ENCODE results near the gene PRRC2B.
"Not testable (repeated sequence)": the region's sequence is repeated elsewhere in the genome, so short reads cannot be mapped to it uniquely, and the experiment has no call there.

The PRRC2B gene

DNA sequence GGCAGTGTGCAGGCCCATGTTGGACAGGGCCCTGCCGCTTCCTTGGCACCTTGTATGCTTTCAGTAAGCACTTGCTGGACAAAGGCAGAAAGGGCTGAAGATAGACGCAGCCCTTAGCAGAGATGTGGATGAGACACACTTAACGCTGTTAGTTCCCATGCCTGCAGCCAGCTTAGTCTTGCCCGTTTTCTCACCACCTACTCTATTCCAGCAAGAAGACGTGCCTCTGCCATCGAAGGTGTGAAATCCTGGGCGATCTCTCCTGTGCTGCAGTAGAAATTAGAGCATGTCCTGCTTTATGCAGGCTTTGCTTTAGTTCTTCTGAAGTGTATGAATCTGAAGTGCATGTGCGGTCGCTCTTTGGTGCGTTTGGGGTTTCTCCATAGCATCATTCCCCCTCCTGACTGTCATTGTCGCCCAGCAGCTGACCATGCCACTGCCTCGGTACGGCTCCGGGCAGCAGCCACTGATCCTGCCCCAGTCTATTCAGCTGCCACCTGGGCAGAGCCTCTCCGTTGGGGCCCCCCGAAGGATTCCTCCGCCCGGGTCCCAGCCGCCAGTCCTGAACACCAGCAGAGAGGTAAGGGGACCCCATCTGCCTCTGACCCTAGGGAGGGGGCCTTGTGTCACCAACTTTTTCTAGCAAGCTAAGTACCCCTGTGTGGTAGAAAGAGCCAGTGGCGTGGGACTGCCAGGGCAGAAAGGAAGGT lies 97.3 kb downstream of the PRRC2B start:
- no peak for DNase-seq

GRCh38 chr9:131492070-131492469 lies 98.2 kb downstream of the PRRC2B start:
- DNase-seq: no peak

DNA sequence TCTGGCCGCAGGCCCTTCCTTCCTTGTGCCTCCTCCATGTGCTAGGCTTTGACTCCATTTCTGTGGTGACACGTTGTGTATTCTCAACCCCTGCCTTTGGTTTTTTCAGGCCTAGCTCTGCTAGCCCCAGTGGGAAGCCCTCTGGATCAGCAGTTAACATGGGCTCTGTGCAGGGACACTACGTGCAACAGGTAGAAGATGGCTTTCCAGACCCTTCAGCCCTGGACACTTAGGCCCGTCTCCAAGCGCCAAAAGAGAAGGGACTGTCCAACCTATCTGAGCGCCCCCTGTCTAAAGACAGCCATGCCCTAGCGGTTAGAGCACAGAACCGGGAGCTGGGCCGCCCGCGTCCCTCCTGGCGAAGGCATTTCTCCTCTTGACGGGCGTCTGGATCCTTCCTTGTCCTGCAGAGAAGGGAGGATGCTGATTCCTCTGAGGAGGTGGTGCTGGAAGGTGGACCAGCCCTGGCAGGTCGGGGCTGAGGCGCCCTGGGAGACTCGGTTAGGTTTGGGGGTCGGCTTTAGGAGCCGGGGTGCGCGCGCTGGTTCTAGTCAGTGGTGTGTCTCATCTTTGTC lies 100.5 kb downstream of the PRRC2B start:
- DNase-seq: no peak

- no peak for DNase-seq
Measured at GRCh38 chr9:131495785-131496184, 101.9 kb downstream of the PRRC2B start.

GRCh38 chr9:131496844-131497405 lies 103.0 kb downstream of the PRRC2B start:
- DNase-seq: no peak

DNA sequence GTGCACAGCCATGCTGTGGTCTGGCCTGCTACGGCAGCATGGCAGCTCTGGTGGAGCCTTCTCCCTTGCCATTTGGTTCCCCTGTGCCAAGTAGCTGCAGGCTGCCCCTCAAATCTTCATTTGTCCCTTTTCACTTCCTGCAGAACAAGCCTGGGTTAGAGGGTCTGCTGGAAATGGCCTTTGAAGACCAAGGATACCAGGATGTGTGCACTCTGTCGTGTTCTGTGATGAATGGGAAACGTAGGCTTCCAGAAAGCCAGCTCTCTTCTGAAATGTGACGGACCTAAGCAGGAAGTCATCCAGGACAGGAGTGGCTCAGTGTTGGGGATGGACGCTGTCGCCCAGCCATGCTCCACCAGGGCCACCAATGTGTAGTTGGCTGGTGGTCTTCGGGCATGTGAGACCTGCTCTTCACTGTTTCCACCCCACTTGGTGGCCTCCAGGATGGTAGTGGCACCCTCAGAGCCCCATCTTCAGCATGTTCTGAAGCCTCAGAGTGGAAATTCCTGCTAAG lies 105.4 kb downstream of the PRRC2B start:
- DNase-seq: no peak

GRCh38 chr9:131500377-131500776 lies 106.5 kb downstream of the PRRC2B start:
- no peak for DNase-seq

DNA sequence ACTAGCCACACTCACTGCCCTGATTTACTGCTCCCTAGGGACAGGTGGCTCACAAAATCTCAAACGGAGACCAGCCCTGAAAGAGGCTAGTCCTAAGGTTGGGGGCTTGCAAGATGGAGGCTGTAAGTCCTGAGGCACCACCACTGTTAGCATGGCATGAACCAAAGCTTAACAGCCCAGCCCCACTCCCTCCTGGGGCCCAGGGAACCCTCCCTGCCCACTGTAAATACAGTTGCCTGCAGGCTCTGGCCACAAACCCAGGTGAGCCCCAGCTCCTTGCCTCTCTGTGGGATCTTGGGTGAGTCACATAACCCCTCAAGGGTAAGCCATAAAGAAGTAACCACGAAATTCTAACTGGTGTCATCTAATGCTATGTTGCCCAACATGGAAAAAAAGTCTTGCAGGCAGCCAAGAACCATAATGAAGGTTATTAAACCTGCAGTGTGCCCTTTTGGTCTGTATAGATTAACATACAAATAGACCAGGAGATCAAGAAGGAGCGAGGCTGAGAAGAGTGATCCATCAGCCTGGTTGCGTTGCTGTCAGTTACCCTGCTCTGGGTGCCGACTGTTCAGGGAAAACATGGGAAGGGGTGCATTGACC lies 107.2 kb downstream of the PRRC2B start:
- no peak for DNase-seq

DNA sequence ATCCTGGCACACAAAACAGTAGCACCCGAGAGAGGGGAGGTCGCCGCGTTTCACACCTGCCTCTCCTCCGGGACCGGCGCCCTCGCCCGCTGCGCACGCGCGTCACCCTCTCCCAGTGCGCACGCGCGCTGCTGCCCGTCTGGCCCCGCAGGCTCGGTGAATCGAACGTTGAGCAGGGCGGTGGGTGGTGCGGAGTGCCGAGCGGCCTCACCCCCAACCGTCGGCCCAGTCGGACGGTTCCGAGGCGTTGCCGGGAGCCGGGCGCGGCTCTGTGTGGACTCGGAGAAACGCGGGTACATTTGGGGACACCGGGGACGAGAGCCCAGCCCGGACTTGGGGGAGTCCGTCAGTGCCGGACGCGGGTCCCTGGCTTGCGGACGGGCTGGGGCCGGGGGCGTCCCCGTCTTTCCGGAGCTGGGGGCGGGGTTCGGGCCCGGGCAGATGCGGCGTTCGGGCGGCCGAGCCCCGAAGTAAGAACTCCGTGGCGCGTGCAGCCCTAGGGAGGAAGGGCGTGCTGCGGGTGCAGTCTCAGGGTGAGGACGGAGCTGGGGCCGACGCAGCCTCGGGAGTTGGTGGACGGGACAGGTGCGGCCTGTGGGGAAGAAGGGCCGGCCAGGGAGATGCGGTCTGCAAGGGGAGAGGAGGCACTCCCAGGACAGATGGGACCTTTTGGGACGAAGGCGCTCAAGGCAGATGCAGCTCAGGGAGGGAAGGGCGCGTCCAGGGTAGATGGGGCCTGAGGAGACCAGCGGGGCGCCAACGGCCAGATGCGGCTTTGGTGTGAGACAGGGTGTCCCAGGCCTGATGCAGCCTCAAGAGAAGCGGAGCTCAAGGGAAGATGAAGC lies 109.1 kb downstream of the PRRC2B start, which contains the start of gene POMT1:
TSS of gene POMT1 (plus strand) at position 138 of the 845 bp plus-strand sequence. CDS start 1,301 bp downstream, outside the sequence.
- DNase-seq: peak; percentile 82

DNA sequence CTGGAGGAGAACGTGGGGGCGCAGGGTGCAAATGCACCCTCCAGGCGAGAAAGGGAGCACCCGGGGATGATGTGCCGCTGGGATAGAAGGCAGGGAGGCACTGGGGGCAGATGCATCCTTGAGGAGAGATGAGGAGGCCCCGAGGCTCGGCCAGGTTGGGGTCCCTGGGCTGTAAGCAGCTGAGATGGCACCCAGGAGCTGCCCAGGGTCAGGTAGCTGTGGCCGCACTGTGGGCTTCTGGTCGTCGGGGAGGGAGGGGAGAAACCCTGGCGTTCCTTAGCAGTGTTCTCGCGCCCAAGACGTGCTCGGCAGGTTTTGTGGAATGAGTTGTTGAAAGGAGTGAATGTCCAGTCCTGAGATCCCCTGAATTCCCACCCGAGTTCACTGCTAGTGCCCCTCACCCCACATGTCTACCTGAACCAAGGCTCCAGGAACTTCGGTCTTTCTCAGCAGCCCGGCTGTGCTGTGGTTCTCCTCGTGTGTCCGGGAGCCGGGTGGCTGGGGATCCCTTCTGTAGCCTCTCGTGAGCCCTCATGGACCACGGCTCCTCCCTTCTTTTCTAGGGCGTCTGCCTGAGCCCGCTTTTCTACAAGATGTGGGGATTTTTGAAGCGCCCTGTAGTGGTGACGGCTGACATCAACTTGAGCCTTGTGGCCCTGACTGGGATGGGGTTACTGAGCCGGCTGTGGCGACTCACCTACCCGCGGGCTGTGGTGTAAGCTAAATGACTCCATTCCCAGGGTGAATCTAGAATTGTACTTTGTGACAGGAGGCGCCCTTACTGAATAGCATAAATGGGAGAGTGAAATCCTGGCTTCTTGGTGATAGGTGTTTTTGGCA lies 110.0 kb downstream of the PRRC2B start:
- DNase-seq: no peak

- DNase-seq: no peak
Measured at GRCh38 chr9:131505012-131505411, 111.1 kb downstream of the PRRC2B start.

GRCh38 chr9:131511416-131511815 lies 117.5 kb downstream of the PRRC2B start:
- no peak for DNase-seq

- no peak for DNase-seq
Measured at GRCh38 chr9:131511880-131512279, 118.0 kb downstream of the PRRC2B start.

DNA sequence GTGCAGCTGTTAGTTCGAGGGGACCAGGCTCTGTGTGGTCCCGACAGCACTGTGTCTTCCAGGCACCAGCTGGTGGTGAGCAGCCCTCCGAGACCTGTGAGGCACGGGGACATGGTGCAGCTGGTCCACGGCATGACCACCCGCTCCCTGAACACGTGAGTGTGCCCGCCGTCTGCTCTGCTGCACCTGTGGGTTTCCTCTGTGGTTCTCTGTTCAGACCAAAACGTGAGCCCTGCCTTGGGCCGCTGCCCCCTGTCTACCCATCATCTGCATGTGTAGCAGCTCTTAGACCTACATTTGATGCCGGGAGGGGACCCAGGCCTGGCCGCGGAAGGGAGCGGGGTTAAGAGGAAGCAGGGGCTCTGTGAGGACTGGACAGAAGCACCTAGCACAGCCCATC lies 119.3 kb downstream of the PRRC2B start:
- DNase-seq: no peak

DNA sequence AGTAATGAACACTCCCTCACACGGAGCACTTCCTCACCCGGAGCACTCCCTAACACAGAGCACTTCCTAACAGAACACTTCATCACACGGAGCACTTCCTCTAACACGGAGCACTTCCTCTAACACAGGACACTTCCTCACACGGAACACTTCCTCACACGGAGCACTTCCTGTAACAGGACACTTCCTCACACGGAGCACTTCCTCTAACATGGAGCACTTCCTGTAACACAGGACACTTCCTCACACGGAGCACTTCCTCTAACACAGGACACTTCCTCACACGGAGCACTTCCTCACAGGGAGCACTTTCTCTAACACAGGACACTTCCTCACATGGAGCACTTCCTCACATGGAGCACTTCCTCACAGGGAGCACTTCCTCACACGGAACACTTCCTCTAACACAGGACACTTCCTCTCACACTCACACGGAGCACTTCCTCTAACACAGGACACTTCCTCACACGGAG lies 121.7 kb downstream of the PRRC2B start:
- DNase-seq: not testable (repeated sequence)

DNA sequence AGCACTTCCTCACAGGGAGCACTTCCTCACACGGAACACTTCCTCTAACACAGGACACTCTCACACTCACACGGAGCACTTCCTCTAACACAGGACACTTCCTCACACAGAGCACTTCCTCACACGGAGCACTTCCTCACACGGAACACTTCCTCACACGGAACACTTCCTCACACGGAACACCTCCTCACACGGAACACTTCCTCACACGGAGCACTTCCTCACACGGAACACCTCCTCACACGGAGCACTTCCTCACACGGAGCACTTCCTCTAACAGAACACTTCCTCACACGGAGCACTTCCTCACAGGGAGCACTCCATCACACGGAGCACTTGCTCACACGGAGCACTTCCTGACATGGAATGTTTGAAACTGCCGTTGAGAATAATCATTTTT lies 122.2 kb downstream of the PRRC2B start:
- DNase-seq: no peak

DNA sequence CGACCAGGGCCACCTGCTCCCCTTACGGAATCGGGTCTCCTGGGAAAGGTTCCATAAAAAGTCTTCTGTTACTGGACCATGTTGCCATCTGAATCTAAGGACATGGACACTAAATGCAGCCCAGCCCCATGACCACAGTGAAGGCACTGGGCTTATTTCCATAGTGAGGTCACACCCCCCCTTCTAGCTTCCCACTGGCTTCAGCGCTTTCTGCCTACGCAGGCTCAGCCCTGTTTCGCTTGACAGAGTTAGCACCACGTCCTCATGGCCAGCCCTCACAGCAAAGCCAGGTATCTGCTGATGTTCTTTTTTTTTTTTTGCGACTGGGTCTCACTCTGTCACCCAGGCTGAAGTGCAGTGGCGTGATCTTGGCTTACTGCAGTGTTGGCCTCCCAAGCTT lies 123.0 kb downstream of the PRRC2B start:
- no peak for DNase-seq

- DNase-seq: no peak
Measured at GRCh38 chr9:131517761-131518190, 123.9 kb downstream of the PRRC2B start.

DNA sequence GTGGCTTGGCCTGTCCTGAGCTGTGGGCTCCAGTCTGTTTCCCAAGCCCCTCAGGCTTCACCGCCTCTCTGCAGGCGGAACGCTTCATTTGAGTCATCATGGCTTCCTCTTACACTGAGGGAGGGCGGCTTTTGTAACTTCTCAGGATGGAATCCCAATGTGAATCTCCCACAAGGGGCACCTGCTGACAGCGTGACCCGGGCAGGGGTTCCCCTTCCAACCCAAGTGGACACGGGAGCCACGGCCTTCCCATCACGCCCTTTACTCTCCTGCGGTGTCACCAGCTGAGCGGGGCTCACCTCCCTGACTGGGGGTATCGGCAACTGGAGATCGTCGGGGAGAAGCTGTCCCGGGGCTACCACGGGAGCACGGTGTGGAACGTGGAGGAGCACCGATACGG lies 124.7 kb downstream of the PRRC2B start:
- DNase-seq: no peak

GRCh38 chr9:131520503-131520902 lies 126.6 kb downstream of the PRRC2B start:
- DNase-seq: no peak

DNA sequence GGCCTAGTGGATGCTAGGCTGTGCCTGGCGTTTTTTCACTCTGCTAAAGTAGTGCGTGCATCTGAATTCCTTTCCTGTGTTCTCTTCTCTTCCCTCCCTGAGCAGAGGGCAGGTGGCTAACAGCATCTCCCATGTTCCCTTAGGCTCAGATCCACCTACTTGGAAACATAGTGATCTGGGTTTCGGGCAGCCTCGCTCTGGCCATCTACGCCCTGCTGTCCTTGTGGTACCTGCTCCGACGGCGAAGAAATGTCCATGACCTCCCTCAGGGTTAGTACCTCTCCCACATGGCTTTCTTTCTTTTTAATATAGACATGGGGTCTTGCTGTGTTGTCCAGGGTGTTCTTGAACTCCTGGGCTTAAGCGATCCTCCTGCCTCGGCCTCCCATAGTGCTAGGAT lies 127.3 kb downstream of the PRRC2B start:
- no peak for DNase-seq

GRCh38 chr9:131521822-131522221 lies 127.9 kb downstream of the PRRC2B start:
- no peak for DNase-seq
